ENCODE results near the gene ANTXR2.

Gene ANTXR2

GRCh38 chr4:80022282-80022681, 50.7 kb downstream of the ANTXR2 start:
- no peak for DNase-seq (ENCODE audit: extremely low read depth, low read depth)
- no peak for TF ChIP-seq CTCF (IDR thresholded peaks at IDR 0.05; ENCODE audit: low read depth, low read length)

GRCh38 chr4:80017125-80017854, 55.7 kb downstream of the ANTXR2 start:
- DNase-seq (ENCODE audit: extremely low read depth, low read depth): no peak
- no peak for TF ChIP-seq CTCF (IDR thresholded peaks at IDR 0.05; ENCODE audit: low read depth, low read length)

GRCh38 chr4:80016506-80016905, 56.5 kb downstream of the ANTXR2 start:
- no peak for DNase-seq (ENCODE audit: extremely low read depth, low read depth)
- TF ChIP-seq CTCF (IDR thresholded peaks at IDR 0.05; ENCODE audit: low read depth, low read length): no peak

- TF ChIP-seq CTCF (IDR thresholded peaks at IDR 0.05; ENCODE audit: low read depth, low read length): no peak
- no peak for DNase-seq (ENCODE audit: extremely low read depth, low read depth)
Observed at GRCh38 chr4:80015407-80016189, 57.4 kb downstream of the ANTXR2 start.

GRCh38 chr4:80014531-80014930, 58.5 kb downstream of the ANTXR2 start:
- no peak for DNase-seq (ENCODE audit: extremely low read depth, low read depth)
- no peak for TF ChIP-seq CTCF (IDR thresholded peaks at IDR 0.05; ENCODE audit: low read depth, low read length)

- no peak for TF ChIP-seq CTCF (IDR thresholded peaks at IDR 0.05; ENCODE audit: low read depth, low read length)
- no peak for DNase-seq (ENCODE audit: extremely low read depth, low read depth)
Observed at GRCh38 chr4:80012291-80012690, 60.7 kb downstream of the ANTXR2 start.

GRCh38 chr4:80011636-80012236, 61.3 kb downstream of the ANTXR2 start:
- DNase-seq (ENCODE audit: extremely low read depth, low read depth): peak; percentile 76

More at GRCh38 chr4:80011636-80012236, 61.3 kb downstream of the ANTXR2 start:
- TF ChIP-seq CTCF (IDR thresholded peaks at IDR 0.05; ENCODE audit: low read depth, low read length): no peak
